ENCODE results near the gene C10orf67.

The C10orf67 gene

DNA sequence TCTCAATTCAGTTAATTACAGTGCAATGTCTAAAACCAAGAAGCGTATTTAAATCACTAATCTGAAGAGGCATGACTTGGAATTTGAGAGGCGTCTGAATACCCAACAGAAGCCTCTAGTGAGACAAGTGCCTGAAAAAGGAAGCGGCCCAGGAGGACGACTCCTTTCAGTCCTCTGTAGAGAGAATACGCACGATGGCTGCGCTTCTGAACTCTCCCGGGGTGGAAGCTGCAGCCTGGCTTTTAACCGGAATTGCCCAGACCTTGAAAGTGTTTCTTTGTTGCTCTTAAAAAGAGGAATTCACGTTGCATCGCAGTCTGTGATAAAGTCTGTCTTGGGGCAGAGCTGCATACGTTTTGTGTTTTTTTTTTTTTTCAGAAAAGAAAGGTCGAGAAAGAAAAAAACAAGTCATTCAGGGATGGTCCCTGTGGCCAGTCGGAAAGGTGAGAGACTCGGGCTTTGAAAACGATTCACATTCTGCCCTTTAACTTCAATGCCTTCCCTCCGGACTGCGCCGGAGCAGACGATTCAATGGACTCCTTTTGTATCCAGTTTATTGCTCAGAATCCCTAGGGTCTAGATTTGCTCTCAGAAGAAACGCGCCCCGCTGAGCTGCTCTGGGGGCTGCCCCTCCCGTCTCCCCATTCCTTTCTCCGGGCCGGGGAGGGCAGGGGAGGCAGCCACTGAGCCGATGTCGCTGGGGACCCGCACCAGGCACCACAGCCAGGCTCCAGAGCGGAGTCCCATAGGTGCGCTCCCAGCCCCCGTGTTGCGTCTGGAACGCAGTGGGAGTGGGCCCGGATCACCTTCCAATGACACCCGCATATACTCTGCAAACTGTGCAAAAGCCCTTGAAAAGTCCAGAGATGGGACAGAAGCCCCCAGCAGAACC lies 153.5 kb downstream of the C10orf67 start:
- ATAC-seq, result no peak

DNA sequence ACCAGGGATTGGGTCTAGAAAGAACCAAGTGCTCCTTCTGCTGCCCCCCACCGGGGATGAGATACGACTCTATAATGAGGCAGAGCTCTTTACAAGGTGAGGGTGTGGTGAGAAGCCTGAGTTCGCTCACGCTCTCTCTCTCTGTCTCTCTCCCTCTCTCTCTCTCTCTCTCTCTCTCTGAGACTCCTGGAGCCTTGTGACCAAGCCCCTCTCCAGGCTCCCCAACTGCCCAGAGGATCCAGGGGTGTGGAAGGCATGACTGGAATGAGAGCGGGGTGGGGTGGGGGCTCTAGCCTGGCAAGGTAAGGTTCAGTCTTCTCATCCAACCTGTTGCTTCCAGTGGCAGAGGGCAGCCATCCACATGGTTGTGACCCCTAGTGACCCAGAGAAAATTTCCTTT lies 155.6 kb downstream of the C10orf67 start:
- ATAC-seq, result no peak
- TF ChIP-seq ZNF8 (CRISPR knock-in tag; IDR thresholded peaks at IDR 0.05) (no peak), ZC3H10 (CRISPR knock-in tag; IDR thresholded peaks at IDR 0.05) (no peak), CSDC2 (CRISPR knock-in tag; IDR thresholded peaks at IDR 0.05) (no peak), TOX (CRISPR knock-in tag; IDR thresholded peaks at IDR 0.05; ENCODE audit: borderline replicate concordance) (no peak), SNAI2 (CRISPR knock-in tag; IDR thresholded peaks at IDR 0.05) (no peak), TCF4 (CRISPR knock-in tag; IDR thresholded peaks at IDR 0.05; ENCODE audit: borderline replicate concordance) (no peak), ZNF70 (CRISPR knock-in tag; IDR thresholded peaks at IDR 0.05) (no peak), RARB (CRISPR knock-in tag; IDR thresholded peaks at IDR 0.05) (no peak), BACH2 (CRISPR knock-in tag; IDR thresholded peaks at IDR 0.05; ENCODE audit: borderline replicate concordance) (no peak), ZFP3 (CRISPR knock-in tag; IDR thresholded peaks at IDR 0.05) (no peak)
- TF ChIP-seq, protein P1, sequence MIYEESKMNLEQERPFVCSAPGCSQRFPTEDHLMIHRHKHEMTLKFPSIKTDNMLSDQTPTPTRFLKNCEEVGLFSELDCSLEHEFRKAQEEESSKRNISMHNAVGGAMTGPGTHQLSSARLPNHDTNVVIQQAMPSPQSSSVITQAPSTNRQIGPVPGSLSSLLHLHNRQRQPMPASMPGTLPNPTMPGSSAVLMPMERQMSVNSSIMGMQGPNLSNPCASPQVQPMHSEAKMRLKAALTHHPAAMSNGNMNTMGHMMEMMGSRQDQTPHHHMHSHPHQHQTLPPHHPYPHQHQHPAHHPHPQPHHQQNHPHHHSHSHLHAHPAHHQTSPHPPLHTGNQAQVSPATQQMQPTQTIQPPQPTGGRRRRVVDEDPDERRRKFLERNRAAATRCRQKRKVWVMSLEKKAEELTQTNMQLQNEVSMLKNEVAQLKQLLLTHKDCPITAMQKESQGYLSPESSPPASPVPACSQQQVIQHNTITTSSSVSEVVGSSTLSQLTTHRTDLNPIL (CRISPR knock-in tag; IDR thresholded peaks at IDR 0.05; ENCODE audit: low read depth), result no peak
- TF ChIP-seq, protein P2, sequence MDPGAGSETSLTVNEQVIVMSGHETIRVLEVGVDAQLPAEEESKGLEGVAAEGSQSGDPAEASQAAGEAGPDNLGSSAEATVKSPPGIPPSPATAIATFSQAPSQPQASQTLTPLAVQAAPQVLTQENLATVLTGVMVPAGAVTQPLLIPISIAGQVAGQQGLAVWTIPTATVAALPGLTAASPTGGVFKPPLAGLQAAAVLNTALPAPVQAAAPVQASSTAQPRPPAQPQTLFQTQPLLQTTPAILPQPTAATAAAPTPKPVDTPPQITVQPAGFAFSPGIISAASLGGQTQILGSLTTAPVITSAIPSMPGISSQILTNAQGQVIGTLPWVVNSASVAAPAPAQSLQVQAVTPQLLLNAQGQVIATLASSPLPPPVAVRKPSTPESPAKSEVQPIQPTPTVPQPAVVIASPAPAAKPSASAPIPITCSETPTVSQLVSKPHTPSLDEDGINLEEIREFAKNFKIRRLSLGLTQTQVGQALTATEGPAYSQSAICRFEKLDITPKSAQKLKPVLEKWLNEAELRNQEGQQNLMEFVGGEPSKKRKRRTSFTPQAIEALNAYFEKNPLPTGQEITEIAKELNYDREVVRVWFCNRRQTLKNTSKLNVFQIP (CRISPR knock-in tag; IDR thresholded peaks at IDR 0.05; ENCODE audit: borderline replicate concordance, low read depth), result no peak

More for the DNA sequence above, 153.5 kb downstream of the C10orf67 start:
- TF ChIP-seq SNAI2 (CRISPR knock-in tag; IDR thresholded peaks at IDR 0.05) (no peak), ESRRG (CRISPR knock-in tag; IDR thresholded peaks at IDR 0.05) (no peak), ARNTL (CRISPR knock-in tag; IDR thresholded peaks at IDR 0.05; ENCODE audit: borderline replicate concordance, low read depth) (no peak), PPARA (CRISPR knock-in tag; IDR thresholded peaks at IDR 0.05; ENCODE audit: borderline replicate concordance) (no peak), ZNF565 (CRISPR knock-in tag; conservative IDR thresholded peaks at IDR 0.05; ENCODE audit: low read depth) (no peak), TCF4 (CRISPR knock-in tag; IDR thresholded peaks at IDR 0.05; ENCODE audit: borderline replicate concordance) (no peak), RARB (CRISPR knock-in tag; IDR thresholded peaks at IDR 0.05) (no peak), ZNF8 (CRISPR knock-in tag; IDR thresholded peaks at IDR 0.05) (no peak), CSDC2 (CRISPR knock-in tag; IDR thresholded peaks at IDR 0.05) (no peak), TOX (CRISPR knock-in tag; IDR thresholded peaks at IDR 0.05; ENCODE audit: borderline replicate concordance) (no peak), ZFP30 (CRISPR knock-in tag; IDR thresholded peaks at IDR 0.05) (no peak), ZFP3 (CRISPR knock-in tag; IDR thresholded peaks at IDR 0.05) (no peak), ZNF70 (CRISPR knock-in tag; IDR thresholded peaks at IDR 0.05) (no peak), OSR1 (CRISPR knock-in tag; IDR thresholded peaks at IDR 0.05) (no peak), ZC3H10 (CRISPR knock-in tag; IDR thresholded peaks at IDR 0.05) (no peak)
- TF ChIP-seq, protein P3, sequence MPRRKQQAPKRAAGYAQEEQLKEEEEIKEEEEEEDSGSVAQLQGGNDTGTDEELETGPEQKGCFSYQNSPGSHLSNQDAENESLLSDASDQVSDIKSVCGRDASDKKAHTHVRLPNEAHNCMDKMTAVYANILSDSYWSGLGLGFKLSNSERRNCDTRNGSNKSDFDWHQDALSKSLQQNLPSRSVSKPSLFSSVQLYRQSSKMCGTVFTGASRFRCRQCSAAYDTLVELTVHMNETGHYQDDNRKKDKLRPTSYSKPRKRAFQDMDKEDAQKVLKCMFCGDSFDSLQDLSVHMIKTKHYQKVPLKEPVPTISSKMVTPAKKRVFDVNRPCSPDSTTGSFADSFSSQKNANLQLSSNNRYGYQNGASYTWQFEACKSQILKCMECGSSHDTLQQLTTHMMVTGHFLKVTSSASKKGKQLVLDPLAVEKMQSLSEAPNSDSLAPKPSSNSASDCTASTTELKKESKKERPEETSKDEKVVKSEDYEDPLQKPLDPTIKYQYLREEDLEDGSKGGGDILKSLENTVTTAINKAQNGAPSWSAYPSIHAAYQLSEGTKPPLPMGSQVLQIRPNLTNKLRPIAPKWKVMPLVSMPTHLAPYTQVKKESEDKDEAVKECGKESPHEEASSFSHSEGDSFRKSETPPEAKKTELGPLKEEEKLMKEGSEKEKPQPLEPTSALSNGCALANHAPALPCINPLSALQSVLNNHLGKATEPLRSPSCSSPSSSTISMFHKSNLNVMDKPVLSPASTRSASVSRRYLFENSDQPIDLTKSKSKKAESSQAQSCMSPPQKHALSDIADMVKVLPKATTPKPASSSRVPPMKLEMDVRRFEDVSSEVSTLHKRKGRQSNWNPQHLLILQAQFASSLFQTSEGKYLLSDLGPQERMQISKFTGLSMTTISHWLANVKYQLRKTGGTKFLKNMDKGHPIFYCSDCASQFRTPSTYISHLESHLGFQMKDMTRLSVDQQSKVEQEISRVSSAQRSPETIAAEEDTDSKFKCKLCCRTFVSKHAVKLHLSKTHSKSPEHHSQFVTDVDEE (CRISPR knock-in tag; IDR thresholded peaks at IDR 0.05), result no peak
- TF ChIP-seq, protein P2 (CRISPR knock-in tag; IDR thresholded peaks at IDR 0.05; ENCODE audit: borderline replicate concordance, low read depth), result no peak
- TF ChIP-seq, protein P4, sequence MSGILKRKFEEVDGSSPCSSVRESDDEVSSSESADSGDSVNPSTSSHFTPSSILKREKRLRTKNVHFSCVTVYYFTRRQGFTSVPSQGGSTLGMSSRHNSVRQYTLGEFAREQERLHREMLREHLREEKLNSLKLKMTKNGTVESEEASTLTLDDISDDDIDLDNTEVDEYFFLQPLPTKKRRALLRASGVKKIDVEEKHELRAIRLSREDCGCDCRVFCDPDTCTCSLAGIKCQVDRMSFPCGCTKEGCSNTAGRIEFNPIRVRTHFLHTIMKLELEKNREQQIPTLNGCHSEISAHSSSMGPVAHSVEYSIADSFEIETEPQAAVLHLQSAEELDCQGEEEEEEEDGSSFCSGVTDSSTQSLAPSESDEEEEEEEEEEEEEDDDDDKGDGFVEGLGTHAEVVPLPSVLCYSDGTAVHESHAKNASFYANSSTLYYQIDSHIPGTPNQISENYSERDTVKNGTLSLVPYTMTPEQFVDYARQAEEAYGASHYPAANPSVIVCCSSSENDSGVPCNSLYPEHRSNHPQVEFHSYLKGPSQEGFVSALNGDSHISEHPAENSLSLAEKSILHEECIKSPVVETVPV (CRISPR knock-in tag; IDR thresholded peaks at IDR 0.05), result no peak
- TF ChIP-seq, protein P5, sequence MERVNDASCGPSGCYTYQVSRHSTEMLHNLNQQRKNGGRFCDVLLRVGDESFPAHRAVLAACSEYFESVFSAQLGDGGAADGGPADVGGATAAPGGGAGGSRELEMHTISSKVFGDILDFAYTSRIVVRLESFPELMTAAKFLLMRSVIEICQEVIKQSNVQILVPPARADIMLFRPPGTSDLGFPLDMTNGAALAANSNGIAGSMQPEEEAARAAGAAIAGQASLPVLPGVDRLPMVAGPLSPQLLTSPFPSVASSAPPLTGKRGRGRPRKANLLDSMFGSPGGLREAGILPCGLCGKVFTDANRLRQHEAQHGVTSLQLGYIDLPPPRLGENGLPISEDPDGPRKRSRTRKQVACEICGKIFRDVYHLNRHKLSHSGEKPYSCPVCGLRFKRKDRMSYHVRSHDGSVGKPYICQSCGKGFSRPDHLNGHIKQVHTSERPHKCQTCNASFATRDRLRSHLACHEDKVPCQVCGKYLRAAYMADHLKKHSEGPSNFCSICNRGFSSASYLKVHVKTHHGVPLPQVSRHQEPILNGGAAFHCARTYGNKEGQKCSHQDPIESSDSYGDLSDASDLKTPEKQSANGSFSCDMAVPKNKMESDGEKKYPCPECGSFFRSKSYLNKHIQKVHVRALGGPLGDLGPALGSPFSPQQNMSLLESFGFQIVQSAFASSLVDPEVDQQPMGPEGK (CRISPR knock-in tag; IDR thresholded peaks at IDR 0.05; ENCODE audit: borderline replicate concordance), result no peak
- TF ChIP-seq, protein P1 (CRISPR knock-in tag; IDR thresholded peaks at IDR 0.05; ENCODE audit: low read depth), result no peak
